ENCODE measurements around the gene CD300H. TPM values are rescaled to one million over a fixed set of nuclear protein-coding genes. Genes with fewer than 3 reads are reported as not detected.

The CD300H gene
- total RNA-seq: not detected

DNA sequence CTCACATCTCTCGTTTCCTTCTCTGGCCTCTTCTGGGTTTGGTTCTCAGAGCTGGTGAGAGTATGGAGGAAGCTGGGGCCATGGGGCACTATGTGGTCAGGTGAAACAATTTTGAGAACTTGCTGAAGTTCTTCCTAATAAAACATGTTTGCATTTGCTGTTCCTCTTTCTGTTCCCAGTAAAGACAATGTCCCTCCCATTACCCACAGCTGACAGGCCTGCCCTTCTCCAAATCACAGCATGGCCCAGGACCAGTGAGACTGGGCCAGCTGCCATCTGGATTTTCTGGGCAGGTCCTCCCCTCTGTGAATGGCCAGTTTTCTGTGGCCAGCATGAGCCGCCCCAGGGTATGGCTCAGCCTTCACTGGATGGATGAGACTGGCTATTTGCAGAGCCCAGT lies at the start of gene CD300H:
Gene CD300H (minus strand): TSS at position 113 of the 400 bp plus-strand sequence.
- Histone ChIP-seq H3K27me3 (no peaks in the 10 kb centered on the region), H3K4me1 (no peaks in the 10 kb centered on the region), H3K4me3 (replicated peaks in 1 of 3) (no peak within 1 kb of the TSS), H3K36me3 (no peaks in the 10 kb centered on the region), H3K9me3 (no peaks in the 10 kb centered on the region), H3K27ac (no peak within 1 kb of the TSS)
- intact Hi-C loops (cut with DNase I): loop anchor here (5.0 kb wide), 1 partner anchor 80 kb away; no protein-coding TSS in a partner anchor
- DNase-seq: no peak
- WGBS, 2 donors: 90 to 92% methylated on average over 2 of the region's 2 CpGs
- TF ChIP-seq, protein P1, sequence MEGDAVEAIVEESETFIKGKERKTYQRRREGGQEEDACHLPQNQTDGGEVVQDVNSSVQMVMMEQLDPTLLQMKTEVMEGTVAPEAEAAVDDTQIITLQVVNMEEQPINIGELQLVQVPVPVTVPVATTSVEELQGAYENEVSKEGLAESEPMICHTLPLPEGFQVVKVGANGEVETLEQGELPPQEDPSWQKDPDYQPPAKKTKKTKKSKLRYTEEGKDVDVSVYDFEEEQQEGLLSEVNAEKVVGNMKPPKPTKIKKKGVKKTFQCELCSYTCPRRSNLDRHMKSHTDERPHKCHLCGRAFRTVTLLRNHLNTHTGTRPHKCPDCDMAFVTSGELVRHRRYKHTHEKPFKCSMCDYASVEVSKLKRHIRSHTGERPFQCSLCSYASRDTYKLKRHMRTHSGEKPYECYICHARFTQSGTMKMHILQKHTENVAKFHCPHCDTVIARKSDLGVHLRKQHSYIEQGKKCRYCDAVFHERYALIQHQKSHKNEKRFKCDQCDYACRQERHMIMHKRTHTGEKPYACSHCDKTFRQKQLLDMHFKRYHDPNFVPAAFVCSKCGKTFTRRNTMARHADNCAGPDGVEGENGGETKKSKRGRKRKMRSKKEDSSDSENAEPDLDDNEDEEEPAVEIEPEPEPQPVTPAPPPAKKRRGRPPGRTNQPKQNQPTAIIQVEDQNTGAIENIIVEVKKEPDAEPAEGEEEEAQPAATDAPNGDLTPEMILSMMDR (IDR thresholded peaks at IDR 0.05): no peak
- no peak for TF ChIP-seq POLR2A (IDR thresholded peaks at IDR 0.05)

GRCh38 chr17:74616696-74617095 lies 49.4 kb upstream of the CD300H start:
- TF ChIP-seq, protein P1 (IDR thresholded peaks at IDR 0.05): no peak
- TF ChIP-seq POLR2A (IDR thresholded peaks at IDR 0.05): no peak
- no peaks in the 10 kb centered on the region for H3K4me1 ChIP-seq
- intact Hi-C loops (cut with DNase I): no loop called here
- no peak overlapping the region for H3K4me3 ChIP-seq (replicated peaks in 1 of 3)
- H3K27ac ChIP-seq: no peak overlapping the region
- H3K36me3 ChIP-seq: no peaks in the 10 kb centered on the region
- no peaks in the 10 kb centered on the region for H3K27me3 ChIP-seq
- 98 to 100% methylated on average over 6 to 7 of the region's 7 CpGs for WGBS, 2 donors
- no peaks in the 10 kb centered on the region for H3K9me3 ChIP-seq
- no peak for DNase-seq

DNA sequence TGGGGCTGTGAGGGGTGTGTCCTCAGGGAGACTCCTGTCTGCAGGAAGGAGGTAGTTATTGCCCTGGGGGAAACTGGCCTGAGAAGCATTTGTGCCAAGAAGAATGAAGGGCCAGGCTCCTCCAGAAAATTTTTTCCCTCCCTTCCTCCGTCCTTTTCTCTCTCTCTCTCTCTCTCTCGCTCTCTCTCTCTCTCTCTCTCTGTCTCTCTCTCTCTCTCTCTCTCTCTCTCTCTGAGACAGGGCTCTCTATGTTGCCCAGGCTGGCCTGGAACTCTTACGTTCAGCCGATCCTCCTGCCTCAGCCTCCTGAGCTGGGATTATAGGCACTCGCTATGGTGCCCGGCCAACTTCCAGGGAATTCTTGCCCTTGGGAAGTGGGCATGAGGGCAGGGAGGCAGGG lies 44.7 kb upstream of the CD300H start:
- DNase-seq: no peak

DNA sequence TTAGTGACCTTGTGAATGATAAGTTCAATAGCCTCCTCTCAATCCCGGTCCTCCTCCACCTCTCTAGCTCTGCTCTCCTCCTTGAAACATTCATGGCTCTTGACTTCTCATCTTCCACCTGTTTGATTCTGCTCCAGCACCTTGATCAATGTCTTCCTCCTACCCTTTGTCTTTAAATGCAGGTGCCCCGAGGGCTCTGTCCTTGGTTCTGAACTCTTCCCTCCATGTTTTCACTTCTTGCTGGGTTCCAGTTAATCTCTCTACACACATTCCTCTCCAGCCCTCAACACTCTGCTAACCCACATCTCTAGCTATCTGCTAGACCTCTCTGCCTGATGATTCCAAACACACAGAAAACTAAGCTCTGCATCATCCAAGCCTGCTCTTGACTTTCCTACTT lies 42.8 kb upstream of the CD300H start:
- 24 to 25% methylated on average over 2 of the region's 2 CpGs for WGBS, 2 donors
- Histone ChIP-seq H3K36me3 (no peaks in the 10 kb centered on the region), H3K9me3 (no peaks in the 10 kb centered on the region), H3K4me3 (replicated peaks in 1 of 3) (no peak overlapping the region), H3K27me3 (no peaks in the 10 kb centered on the region), H3K27ac (no peak overlapping the region), H3K4me1 (peaks cover 0 to 8% of the 10 kb centered on the region in 2 donors)
- intact Hi-C loops (cut with DNase I): no loop called here
- no peak for TF ChIP-seq POLR2A (IDR thresholded peaks at IDR 0.05)
- TF ChIP-seq, protein P1 (IDR thresholded peaks at IDR 0.05): no peak
- no peak for DNase-seq

More for the DNA sequence above, 44.7 kb upstream of the CD300H start:
- Histone ChIP-seq H3K4me1 (no peaks in the 10 kb centered on the region), H3K4me3 (replicated peaks in 1 of 3) (no peak overlapping the region), H3K27me3 (no peaks in the 10 kb centered on the region), H3K27ac (no peak overlapping the region), H3K9me3 (no peaks in the 10 kb centered on the region), H3K36me3 (no peaks in the 10 kb centered on the region)
- 88 to 89% methylated on average over 4 to 6 of the region's 6 CpGs for WGBS, 2 donors
- TF ChIP-seq, protein P1 (IDR thresholded peaks at IDR 0.05): no peak
- TF ChIP-seq POLR2A (IDR thresholded peaks at IDR 0.05): no peak
- intact Hi-C loops (cut with DNase I): no loop called here

- 86 to 94% methylated on average over 3 of the region's 3 CpGs for WGBS, 2 donors
- Histone ChIP-seq H3K27ac (no peak overlapping the region), H3K9me3 (no peaks in the 10 kb centered on the region), H3K4me3 (replicated peaks in 1 of 3) (no peak overlapping the region), H3K4me1 (peaks cover 0 to 23% of the 10 kb centered on the region in 2 donors), H3K27me3 (no peaks in the 10 kb centered on the region), H3K36me3 (no peaks in the 10 kb centered on the region)
- DNase-seq: no peak
- intact Hi-C loops (cut with DNase I): no loop called here
- TF ChIP-seq, protein P1 (IDR thresholded peaks at IDR 0.05): no peak
- no peak for TF ChIP-seq POLR2A (IDR thresholded peaks at IDR 0.05)
Observed at GRCh38 chr17:74608511-74608910, 41.2 kb upstream of the CD300H start.
